Aorta (tissue), 5 donors: ENCODE results near the gene SUN5. TPM values are rescaled to one million over a fixed set of nuclear protein-coding genes. Genes with fewer than 3 reads are reported as not detected.

Source experiments
- ATAC-seq: fragments of 200-7000 bp; cut with Tn5 transposase; one replicate; pipeline ENCODE4 v1.9.1; 2022; ENCODE audit warnings: moderate library complexity; ENCODE audit not compliant: low FRiP score
- DNase-seq, 2 donors: peaks; one replicate each; pipeline ENCODE4 v3.0.0-alpha.2; 2020
- H3K27ac ChIP-seq, 2 donors: one replicate each; pipeline ENCODE4 v1.5.1; 2013; ENCODE audit warnings: low read length in 2 of 2, mild to moderate bottlenecking in 2 of 2, moderate library complexity in 2 of 2, control low read depth in 1 of 2, inconsistent platforms in 1 of 2, low read depth in 1 of 2
- H3K27me3 ChIP-seq, 2 donors: one replicate each; pipeline ENCODE4 v1.6.1; 2013; ENCODE audit warnings: control low read depth in 1 of 2, low read length in 1 of 2, mild to moderate bottlenecking in 1 of 2, moderate library complexity in 1 of 2; ENCODE audit not compliant: insufficient read depth in 2 of 2, control insufficient read depth in 1 of 2
- H3K36me3 ChIP-seq, 2 donors: one replicate each; pipeline ENCODE4 v1.6.1; 2013; ENCODE audit warnings: control low read depth in 1 of 2, low read length in 1 of 2, mild to moderate bottlenecking in 1 of 2; ENCODE audit not compliant: insufficient read depth in 2 of 2, control insufficient read depth in 1 of 2
- H3K4me1 ChIP-seq, 2 donors: one replicate each; pipeline ENCODE4 v1.6.1; 2013; ENCODE audit warnings: low read length in 2 of 2, control low read depth in 1 of 2, mild to moderate bottlenecking in 1 of 2, moderate library complexity in 1 of 2; ENCODE audit not compliant: insufficient read depth in 2 of 2, control insufficient read depth in 1 of 2
- H3K4me3 ChIP-seq, 2 donors: one replicate each; pipeline ENCODE4 v1.5.1; 2013; ENCODE audit warnings: low read length in 2 of 2, control low read depth in 1 of 2, mild to moderate bottlenecking in 1 of 2
- H3K9me3 ChIP-seq: one replicate; pipeline ENCODE4 v1.6.1; 2013; ENCODE audit warnings: mild to moderate bottlenecking, low read length; ENCODE audit not compliant: control insufficient read depth
- WGBS, 2 donors: extraction: QIAGEN DNeasy Blood & Tissue Kit; methylation state at CpG; one replicate each; pipeline ENCODE4 v1.1.7; 2013; 5-methylcytosine and 5-hydroxymethylcytosine counted together
- intact Hi-C, 2 donors: fragments of 100-400 bp; cut with DNase I; formaldehyde crosslinking; loops; one replicate each; pipeline versions ENCODE4 v1.14.2 to v1.15.0; 2022
- polyA plus RNA-seq, 2 donors: library from polyadenylated mRNA; stranded (reverse); fragments of 200-250 nt; gene quantifications; one replicate each; pipeline ENCODE4 v1.2.3, GENCODE V29; 2013
- total RNA-seq, 2 donors: library from RNA; stranded (reverse); fragmentation: NEBNext Ultra II Directional; extraction: Animal tissue kit (Norgen Biotek cat#: 25700); gene quantifications; one replicate each; pipeline ENCODE4 v1.2.1, GENCODE V29; 2021
- donor health status: healthy with polysubstance abuse.
- donor health status: Bipolar disorder and iron deficiency.
- donor health status: DM: no; HTN: no; CAD: no.
- donor health status: DM: no; HTN: no; CAD: no.
- donor health status: DM: yes; HTN: yes; CAD: no.

SUN5 gene
- total and polyA plus RNA-seq, 4 donors, result not detected

- H3K27me3 ChIP-seq, result no peaks in the 10 kb centered on the region
- 66 to 72% methylated on average over 7 of the region's 7 CpGs for WGBS, 2 donors
- ATAC-seq (no peak), DNase-seq (no peak)
- H3K27ac ChIP-seq, result no peak overlapping the region
- no peaks in the 10 kb centered on the region for H3K36me3 ChIP-seq
- H3K4me3 ChIP-seq, result no peak overlapping the region
- no peaks in the 10 kb centered on the region for H3K9me3 ChIP-seq
- H3K4me1 ChIP-seq, result no peaks in the 10 kb centered on the region
- intact Hi-C loops, result no loop called here
Measured at GRCh38 chr20:32984196-32984595, 20.0 kb downstream of the SUN5 start.

GRCh38 chr20:32983459-32984112 lies 20.6 kb downstream of the SUN5 start:
- 81 to 82% methylated on average over 12 of the region's 12 CpGs for WGBS, 2 donors
- no peaks in the 10 kb centered on the region for H3K4me1 ChIP-seq
- no peaks in the 10 kb centered on the region for H3K36me3 ChIP-seq
- H3K27me3 ChIP-seq, result no peaks in the 10 kb centered on the region
- ATAC-seq (no peak), DNase-seq (peak in 1 of 2 donors; percentile 72)
- intact Hi-C loops, result no loop called here
- H3K9me3 ChIP-seq, result no peaks in the 10 kb centered on the region
- no peak overlapping the region for H3K4me3 ChIP-seq
- no peak overlapping the region for H3K27ac ChIP-seq

- no peaks in the 10 kb centered on the region for H3K27me3 ChIP-seq
- DNase-seq (peak in 1 of 2 donors; percentile 76), ATAC-seq (no peak)
- H3K4me3 ChIP-seq, result no peak overlapping the region
- H3K4me1 ChIP-seq, result no peaks in the 10 kb centered on the region
- intact Hi-C loops, result no loop called here
- no peak overlapping the region for H3K27ac ChIP-seq
- no peaks in the 10 kb centered on the region for H3K9me3 ChIP-seq
- WGBS, 2 donors, result 37 to 42% methylated on average over 10 of the region's 10 CpGs
- no peaks in the 10 kb centered on the region for H3K36me3 ChIP-seq
Measured at GRCh38 chr20:32982617-32983458, 21.4 kb downstream of the SUN5 start.

GRCh38 chr20:32980990-32981389 lies 23.2 kb downstream of the SUN5 start:
- ATAC-seq (no peak), DNase-seq (no peak)
- Histone ChIP-seq H3K27me3 (no peaks in the 10 kb centered on the region), H3K4me3 (no peak overlapping the region), H3K27ac (no peak overlapping the region), H3K36me3 (no peaks in the 10 kb centered on the region), H3K9me3 (no peaks in the 10 kb centered on the region), H3K4me1 (no peaks in the 10 kb centered on the region)
- 83 to 84% methylated on average over 6 of the region's 6 CpGs for WGBS, 2 donors
- intact Hi-C loops, result no loop called here

GRCh38 chr20:32980131-32980941 lies 23.9 kb downstream of the SUN5 start:
- H3K36me3 ChIP-seq, result no peaks in the 10 kb centered on the region
- no peak overlapping the region for H3K27ac ChIP-seq
- H3K9me3 ChIP-seq, result no peaks in the 10 kb centered on the region
- intact Hi-C loops, result no loop called here
- no peaks in the 10 kb centered on the region for H3K4me1 ChIP-seq
- DNase-seq (no peak), ATAC-seq (no peak)
- no peaks in the 10 kb centered on the region for H3K27me3 ChIP-seq
- 61 to 63% methylated on average over 19 of the region's 19 CpGs for WGBS, 2 donors
- no peak overlapping the region for H3K4me3 ChIP-seq

GRCh38 chr20:32979201-32979998 lies 24.8 kb downstream of the SUN5 start:
- H3K4me1 ChIP-seq, result no peaks in the 10 kb centered on the region
- no peak overlapping the region for H3K27ac ChIP-seq
- H3K27me3 ChIP-seq, result no peaks in the 10 kb centered on the region
- no peaks in the 10 kb centered on the region for H3K36me3 ChIP-seq
- 68% methylated on average over 9 of the region's 9 CpGs for WGBS, 2 donors
- intact Hi-C loops, result no loop called here
- H3K4me3 ChIP-seq, result no peak overlapping the region
- ATAC-seq, result no peak
- no peaks in the 10 kb centered on the region for H3K9me3 ChIP-seq
- peak in 1 of 2 donors; percentile 28 for DNase-seq

GRCh38 chr20:32978009-32978335 lies 26.3 kb downstream of the SUN5 start:
- Histone ChIP-seq H3K36me3 (no peaks in the 10 kb centered on the region), H3K4me1 (no peaks in the 10 kb centered on the region), H3K27ac (no peak overlapping the region), H3K27me3 (no peaks in the 10 kb centered on the region), H3K9me3 (no peaks in the 10 kb centered on the region), H3K4me3 (no peak overlapping the region)
- whole genome bisulfite sequencing, 2 donors, result 77 to 83% methylated on average over 7 of the region's 7 CpGs
- DNase-seq (no peak), ATAC-seq (no peak)
- intact Hi-C loops, result no loop called here

GRCh38 chr20:32977281-32978008 lies 26.8 kb downstream of the SUN5 start:
- Histone ChIP-seq H3K4me3 (no peak overlapping the region), H3K27ac (no peak overlapping the region), H3K36me3 (no peaks in the 10 kb centered on the region), H3K9me3 (no peaks in the 10 kb centered on the region), H3K27me3 (no peaks in the 10 kb centered on the region), H3K4me1 (no peaks in the 10 kb centered on the region)
- ATAC-seq (no peak), DNase-seq (no peak)
- intact Hi-C loops, result no loop called here
- WGBS, 2 donors, result 82 to 86% methylated on average over 13 of the region's 13 CpGs
